ENCODE data around the gene NR1D1.

The NR1D1 gene

DNA sequence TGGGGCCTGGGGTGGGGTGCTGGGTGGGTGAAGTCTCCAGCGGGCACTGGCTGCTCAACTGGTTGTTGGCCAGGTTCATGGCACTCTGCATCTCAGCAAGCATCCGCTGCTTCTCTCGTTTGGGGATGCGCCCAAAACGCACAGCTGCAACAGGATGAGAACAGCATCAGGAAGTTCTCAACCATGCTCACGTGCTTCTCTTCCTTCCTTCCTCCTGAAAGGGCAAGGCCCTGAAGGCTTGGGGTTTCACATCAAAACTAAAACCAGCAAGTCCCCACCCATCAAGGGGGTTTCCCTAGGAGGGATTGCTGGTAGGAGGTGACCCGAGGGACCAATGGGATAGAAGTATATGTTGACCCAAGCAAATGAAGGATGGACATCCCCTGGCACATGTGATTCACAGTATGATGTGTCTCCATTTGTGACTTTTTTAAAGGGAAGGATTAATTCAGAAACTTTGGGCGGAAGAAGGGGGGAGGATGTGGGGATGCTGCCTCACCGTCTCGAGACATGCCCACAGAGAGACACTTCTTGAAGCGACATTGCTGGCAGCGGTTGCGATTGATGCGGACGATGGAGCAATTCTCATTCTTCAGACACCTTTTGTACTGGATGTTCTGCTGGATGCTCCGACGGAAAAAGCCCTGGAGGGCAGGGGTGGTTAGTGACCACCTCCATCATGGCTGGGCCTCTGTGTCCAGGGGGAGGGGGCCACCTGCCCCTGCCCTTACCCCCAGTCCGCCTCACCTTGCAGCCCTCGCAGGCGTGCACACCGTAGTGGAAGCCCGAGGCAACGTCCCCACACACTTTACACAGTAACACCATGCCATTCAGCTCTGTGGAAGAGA is 4.2 kb downstream of the NR1D1 start:
- DNase-seq: peak; percentile 31

DNA sequence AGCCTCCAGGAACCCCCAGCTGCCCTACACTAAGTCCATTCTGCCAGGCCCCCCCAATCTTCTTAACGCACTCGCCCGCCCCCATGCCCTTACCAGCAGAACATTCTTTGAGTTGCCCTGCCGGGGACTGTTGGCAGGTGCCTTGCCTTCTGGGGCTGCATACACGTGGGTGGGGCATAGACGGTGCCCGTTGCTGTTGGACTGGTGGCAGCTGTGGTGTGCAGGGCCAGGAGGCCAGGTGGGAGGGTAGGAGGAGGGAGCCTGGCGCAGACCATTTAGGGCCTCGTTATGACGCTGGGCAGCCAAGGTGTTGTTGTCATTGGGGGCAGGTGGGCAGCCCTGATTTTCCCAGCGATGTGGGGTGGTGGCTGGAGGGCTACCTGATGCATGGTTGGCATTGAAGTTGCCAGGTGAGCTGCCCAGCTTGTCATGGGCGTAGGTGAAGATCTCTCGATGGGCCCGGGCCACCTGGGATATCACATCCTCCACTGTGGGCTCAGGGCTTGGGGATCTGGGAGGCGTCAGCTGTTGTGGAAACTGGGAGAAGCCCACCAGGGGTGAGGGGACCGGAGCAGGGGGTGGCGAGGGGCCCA is 4.9 kb downstream of the NR1D1 start:
- DNase-seq: no peak

DNA sequence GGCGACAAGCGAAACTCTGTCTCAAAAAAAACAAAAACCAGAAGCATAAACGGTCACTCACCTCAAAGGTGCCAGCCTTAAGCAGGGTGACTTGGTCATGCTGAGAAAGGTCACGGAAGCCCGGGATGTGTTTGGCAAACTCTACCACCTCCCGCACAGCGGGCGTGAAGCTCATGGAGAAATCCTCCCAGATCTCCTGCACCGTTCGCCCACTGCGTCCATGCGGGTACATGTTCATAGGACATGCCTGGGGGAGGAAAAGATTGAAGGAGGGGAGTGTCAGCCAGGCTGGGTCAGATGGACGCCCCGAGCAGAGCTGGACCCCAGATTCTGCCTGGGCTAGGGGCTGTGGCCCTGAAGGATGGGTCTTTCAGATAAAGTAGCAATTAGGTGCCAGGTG is 5.5 kb downstream of the NR1D1 start:
- DNase-seq: no peak

DNA sequence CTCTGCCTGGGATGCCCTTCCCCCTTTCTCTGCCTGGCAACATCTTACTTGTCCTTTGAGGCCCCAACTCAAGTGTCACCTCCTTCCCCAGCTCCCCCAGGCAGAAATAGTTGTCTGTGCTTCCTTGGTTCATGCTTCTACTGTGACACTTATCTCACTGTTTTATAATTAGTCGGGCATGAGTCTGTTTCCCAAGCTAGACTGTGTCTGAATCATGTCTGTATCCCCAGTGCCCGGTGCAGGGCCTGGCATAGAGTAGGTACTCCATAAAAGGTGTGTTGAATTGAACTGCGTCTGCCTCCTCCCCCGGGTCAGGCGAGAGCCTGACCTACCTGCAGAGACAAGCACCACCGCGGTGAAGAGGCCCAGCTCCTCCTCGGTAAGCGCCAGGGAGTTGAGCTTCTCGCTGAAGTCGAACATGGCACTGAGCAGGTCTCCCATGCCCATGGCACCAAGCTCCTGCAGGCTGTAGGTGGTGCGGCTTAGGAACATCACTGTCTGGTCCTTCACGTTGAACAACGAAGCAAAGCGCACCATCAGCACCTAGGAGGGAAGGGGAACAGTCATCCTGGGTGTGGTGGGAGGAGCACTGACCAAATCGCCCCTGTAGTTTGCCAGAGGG is 6.7 kb downstream of the NR1D1 start:
- no peak for DNase-seq

DNA sequence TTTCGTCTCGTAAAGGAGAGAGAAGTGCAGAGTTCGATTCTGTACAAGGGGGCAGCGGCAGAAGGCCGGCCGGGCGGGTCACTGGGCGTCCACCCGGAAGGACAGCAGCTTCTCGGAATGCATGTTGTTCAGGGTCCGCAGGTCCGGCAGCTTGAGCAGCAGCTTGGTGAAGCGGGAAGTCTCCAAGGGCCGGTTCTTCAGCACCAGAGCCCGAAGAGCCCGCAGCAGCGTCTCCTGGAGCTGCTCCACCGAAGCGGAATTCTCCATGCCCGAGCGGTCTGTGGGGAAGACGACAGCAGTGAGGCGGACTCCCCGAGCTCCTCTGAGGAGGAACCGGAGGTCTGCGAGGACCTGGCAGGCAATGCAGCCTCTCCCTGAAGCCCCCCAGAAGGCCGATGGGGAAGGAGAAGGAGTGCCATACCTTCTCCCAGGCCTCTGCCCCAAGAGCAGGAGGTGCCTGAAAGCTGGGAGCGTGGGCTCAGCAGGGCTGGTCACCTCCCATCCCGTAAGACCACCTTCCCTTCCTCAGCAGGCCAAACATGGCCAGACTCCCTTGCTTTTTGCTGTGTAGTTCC is 7.3 kb downstream of the NR1D1 start:
- DNase-seq: no peak

GRCh38 chr17:40092581-40092980 is 7.8 kb downstream of the NR1D1 start:
- DNase-seq: no peak

DNA sequence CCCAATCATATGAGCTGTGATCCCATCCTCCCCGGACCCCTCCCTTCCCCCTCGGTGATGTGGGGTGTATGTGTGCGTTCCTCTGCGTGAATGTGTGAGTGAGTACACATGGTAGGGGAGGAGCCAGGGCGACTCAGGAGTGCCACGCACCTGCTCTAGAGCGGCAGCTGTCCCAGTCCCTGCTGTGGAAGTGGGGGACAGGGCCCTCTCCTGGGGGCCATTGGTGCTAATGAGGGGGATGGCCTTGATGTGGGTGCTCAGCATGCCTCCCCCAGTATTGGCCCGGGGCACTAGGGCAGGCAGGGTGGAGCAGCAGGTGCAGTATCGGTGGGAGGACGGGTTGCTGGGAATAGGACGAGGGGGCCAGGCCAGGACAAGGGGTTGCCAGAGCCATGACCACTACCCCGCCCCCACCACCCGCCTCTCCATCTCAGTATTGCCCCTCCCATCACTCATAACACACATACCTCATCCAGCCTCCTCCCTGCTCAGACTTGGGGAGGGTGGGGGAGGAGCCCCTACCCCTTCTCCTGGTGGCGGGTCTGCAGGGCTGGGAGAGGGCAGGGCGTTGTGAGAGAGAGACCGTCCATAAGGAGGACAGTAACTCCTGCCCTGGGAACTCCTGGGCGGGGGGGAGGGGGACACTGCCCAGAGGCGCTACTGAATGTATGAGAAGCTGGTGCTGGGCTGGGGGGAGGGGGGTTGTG is 8.5 kb downstream of the NR1D1 start:
- no peak for DNase-seq

DNA sequence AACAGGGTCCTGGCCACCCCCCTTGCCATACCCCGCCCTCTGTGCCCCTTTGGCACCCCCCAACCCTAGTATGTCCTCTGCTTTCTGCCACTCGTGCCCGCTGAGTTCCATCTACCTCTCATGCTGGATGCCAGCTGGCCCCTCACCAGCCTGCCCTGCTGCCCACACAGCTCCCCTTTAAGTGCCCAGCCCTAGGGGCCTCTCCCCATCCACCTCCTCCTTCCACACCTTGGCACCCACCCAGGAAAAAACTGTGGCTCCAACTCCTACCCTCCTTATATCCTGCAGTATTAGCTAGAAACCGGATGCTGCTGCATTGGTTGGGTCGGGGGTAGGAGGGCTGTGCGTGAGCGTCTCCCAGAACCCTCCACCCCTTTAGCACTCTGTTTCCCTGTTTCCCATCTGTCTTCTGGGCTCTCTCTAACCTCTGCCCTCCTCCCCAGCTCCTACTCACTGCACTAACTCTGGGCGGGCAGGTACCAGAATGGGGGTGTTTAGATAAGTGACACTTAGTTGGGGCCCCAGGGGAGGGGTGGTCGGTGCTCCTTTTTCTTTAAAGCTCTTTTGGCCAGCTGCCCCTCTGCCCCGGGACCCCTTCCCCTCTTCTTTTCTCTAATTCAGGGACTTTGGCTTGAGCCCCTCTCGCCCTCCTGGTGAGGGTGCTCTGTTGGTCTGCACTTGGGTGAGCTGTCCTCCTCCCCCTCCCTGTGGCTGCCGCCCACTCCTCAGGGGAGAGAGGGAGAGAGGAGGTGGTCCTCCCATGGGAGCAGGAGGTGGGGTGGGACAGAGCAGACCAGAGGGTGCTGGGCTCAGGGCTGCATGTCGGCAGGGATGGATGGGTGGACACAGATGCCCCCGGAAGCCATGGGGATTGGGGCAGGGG is 9.9 kb downstream of the NR1D1 start:
- DNase-seq: no peak

DNA sequence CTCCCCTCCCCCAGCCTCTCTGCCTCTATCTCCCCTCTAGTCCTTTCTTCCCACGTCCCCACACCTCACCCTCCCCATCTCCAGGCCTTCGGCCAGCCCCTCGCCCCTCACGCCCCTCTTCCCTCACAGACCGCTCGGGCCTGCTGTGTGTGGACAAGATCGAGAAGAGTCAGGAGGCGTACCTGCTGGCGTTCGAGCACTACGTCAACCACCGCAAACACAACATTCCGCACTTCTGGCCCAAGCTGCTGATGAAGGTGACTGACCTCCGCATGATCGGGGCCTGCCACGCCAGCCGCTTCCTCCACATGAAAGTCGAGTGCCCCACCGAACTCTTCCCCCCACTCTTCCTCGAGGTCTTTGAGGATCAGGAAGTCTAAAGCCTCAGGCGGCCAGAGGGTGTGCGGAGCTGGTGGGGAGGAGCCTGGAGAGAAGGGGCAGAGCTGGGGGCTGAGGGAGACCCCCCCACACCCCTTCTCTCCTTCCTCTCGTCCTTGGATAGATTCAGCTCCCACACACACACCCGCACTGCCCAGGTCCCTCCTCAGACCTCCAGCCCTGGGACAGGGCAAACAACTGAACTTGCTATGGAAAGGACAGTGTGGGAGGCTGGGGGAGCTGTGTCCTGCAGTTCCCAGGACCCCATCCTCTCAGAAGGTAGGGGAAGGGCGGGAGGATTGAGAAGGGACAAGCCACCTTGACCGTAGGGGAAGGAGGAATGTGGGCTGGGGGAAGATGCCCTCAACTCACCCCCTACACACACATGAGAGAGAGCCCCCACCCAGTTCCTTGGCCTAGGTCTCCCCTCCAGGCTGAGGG is 11.1 kb downstream of the NR1D1 start:
- DNase-seq: no peak

DNA sequence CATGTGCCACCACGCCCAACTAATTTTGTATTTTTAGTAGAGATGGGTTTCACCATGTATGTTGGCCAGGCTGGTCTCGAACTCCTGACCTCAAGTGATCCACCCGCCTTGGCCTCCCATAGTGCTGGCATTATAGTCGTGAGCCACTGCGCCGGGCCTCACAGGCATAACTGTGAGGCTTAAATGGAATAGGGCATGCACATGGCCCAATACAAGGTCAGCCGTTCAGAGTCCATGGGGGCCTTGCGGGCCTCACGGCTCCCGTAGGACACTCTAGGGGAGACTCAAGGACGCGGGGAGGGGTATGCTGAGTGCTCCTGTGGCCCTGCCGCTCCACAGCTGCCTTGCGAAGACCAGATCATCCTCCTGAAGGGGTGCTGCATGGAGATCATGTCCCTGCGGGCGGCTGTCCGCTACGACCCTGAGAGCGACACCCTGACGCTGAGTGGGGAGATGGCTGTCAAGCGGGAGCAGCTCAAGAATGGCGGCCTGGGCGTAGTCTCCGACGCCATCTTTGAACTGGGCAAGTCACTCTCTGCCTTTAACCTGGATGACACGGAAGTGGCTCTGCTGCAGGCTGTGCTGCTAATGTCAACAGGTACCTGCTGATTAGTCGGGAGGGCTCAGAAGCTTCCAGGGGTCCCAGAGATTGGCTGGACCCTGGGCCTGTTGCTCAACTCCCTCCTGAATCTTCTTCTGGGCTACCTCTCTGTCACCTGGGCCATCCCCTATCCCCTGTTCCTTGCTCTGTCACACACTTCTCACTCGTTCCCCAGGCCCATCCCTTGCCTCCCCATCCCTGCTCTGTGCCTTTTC is 12.3 kb downstream of the NR1D1 start:
- DNase-seq: no peak

GRCh38 chr17:40087049-40087794 is 13.2 kb downstream of the NR1D1 start:
- DNase-seq: no peak

DNA sequence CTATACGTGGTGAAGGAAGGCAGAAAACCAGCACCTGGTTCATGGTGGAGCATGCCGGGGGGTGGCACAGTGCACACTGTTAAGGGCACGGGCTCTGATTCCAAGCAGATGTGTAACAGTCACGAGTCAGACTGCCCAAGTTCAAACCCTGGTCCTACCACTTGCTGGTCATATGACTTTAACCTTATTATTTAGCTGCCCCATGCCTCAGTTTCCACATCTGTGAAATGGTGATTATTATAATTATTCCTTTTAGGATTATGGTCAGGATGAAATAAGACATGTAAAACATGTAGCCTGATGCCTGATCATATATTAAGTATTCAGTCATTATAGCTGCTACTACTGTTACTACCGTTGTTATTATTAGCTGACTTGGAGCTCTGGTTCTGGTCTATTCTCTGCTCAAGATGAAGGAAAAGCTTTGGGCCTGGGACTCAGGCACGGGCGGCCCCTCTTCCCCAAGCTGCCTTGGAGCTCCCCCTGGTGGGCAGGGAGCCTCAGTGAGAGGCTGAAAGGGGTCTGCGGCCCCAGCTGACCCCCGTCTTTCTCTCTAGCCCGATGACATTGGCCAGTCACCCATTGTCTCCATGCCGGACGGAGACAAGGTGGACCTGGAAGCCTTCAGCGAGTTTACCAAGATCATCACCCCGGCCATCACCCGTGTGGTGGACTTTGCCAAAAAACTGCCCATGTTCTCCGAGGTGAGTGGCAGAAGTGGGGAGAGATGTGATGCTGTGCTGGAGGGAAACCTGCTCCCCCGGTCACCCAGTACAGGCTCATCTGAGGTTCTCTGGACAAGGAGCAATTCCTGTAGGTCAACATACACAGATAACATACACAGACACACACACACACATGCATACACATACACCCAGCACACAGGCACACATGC is 14.0 kb downstream of the NR1D1 start:
- DNase-seq: no peak

DNA sequence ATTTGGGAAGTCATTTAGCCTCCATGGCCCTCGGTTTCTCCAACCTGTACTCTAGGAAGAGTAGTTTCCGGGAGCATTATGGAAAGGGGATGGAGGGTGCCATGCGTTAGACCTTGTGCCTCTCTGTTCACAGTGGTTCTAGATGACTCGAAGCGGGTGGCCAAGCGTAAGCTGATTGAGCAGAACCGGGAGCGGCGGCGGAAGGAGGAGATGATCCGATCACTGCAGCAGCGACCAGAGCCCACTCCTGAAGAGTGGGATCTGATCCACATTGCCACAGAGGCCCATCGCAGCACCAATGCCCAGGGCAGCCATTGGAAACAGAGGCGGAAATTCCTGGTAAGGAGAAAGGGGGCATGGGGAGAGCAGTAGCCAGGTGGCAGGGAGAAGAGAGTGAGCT is 15.9 kb downstream of the NR1D1 start:
- DNase-seq: no peak

GRCh38 chr17:40079545-40079944 is 20.8 kb downstream of the NR1D1 start:
- DNase-seq: no peak

DNA sequence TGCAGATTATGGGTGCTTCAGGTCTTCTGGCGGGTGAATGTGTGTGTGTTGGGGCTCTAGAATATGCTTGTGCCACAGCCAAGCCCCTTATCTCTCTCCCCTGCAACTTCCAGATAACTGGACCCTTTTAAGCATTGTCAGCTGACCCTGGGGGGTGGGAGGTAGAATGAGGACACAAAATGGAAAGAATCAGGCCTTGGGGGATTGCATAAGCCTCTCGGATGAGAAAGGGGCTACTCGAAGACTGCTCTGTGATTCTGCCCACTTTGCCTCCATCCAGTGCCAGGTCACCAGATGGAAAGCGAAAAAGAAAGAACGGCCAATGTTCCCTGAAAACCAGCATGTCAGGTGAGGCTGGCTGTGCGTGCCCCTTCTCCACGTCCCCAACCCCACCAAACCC is 23.8 kb downstream of the NR1D1 start:
- DNase-seq: no peak

- no peak for DNase-seq
Observed at GRCh38 chr17:40075942-40076498, 24.4 kb downstream of the NR1D1 start.

- DNase-seq: peak; percentile 58
Observed at GRCh38 chr17:40075201-40075941, 25.0 kb downstream of the NR1D1 start.

- no peak for DNase-seq
Observed at GRCh38 chr17:40074871-40075200, 25.6 kb downstream of the NR1D1 start.
